Measurements from ENCODE around the gene LRRC7.

Gene LRRC7

GRCh38 chr1:70101774-70102173 lies 534.1 kb downstream of the LRRC7 start:
- Histone ChIP-seq H4K20me1 (ENCODE audit: insufficient read depth, low read length, poor library complexity, severe bottlenecking) (no peaks in the 10 kb centered on the region), H3F3A (ENCODE audit: low read depth) (no peaks in the 10 kb centered on the region), H3K9me3 (ENCODE audit: insufficient read depth, low read depth, low read length) (no peaks in the 10 kb centered on the region), H3K4me1 (ENCODE audit: insufficient read depth, low read length, poor library complexity, severe bottlenecking) (no peaks in the 10 kb centered on the region), H3K4me2 (ENCODE audit: low read depth, low read length, poor library complexity, severe bottlenecking) (no peak overlapping the region), H2AFZ (ENCODE audit: low read length) (no peak overlapping the region), H3K9ac (ENCODE audit: low read depth, low read length, poor library complexity, severe bottlenecking) (no peak overlapping the region), H3K9me2 (replicated peaks; ENCODE audit: low read depth, low read length) (no peaks in the 10 kb centered on the region), H3K27me3 (ENCODE audit: insufficient read depth, low read length, poor library complexity, severe bottlenecking) (no peaks in the 10 kb centered on the region), H3K36me3 (ENCODE audit: insufficient read depth, low read length) (no peaks in the 10 kb centered on the region), H3K79me2 (ENCODE audit: insufficient read depth, low read length) (no peaks in the 10 kb centered on the region), H3K4me3 (ENCODE audit: low read length, poor library complexity, severe bottlenecking) (no peak overlapping the region)
- no peak for TF ChIP-seq EZH2phosphoT487 (IDR thresholded peaks at IDR 0.05; ENCODE audit: borderline replicate concordance)
- TF ChIP-seq CTCF (conservative IDR thresholded peaks at IDR 0.05; ENCODE audit: low read length) = no peak; the same call in 1 of the 2 replicates

GRCh38 chr1:70103770-70104169 lies 536.0 kb downstream of the LRRC7 start:
- Histone ChIP-seq H3F3A (ENCODE audit: low read depth) (no peaks in the 10 kb centered on the region), H2AFZ (ENCODE audit: low read length) (no peak overlapping the region), H3K4me3 (ENCODE audit: low read length, poor library complexity, severe bottlenecking) (no peak overlapping the region), H3K27me3 (ENCODE audit: insufficient read depth, low read length, poor library complexity, severe bottlenecking) (no peaks in the 10 kb centered on the region), H3K9me2 (replicated peaks; ENCODE audit: low read depth, low read length) (no peaks in the 10 kb centered on the region), H3K4me2 (ENCODE audit: low read depth, low read length, poor library complexity, severe bottlenecking) (no peak overlapping the region), H3K4me1 (ENCODE audit: insufficient read depth, low read length, poor library complexity, severe bottlenecking) (no peaks in the 10 kb centered on the region), H3K9ac (ENCODE audit: low read depth, low read length, poor library complexity, severe bottlenecking) (no peak overlapping the region), H3K79me2 (ENCODE audit: insufficient read depth, low read length) (no peaks in the 10 kb centered on the region), H4K20me1 (ENCODE audit: insufficient read depth, low read length, poor library complexity, severe bottlenecking) (no peaks in the 10 kb centered on the region), H3K9me3 (ENCODE audit: insufficient read depth, low read depth, low read length) (no peaks in the 10 kb centered on the region), H3K36me3 (ENCODE audit: insufficient read depth, low read length) (no peaks in the 10 kb centered on the region)
- no peak for TF ChIP-seq CTCF (conservative IDR thresholded peaks at IDR 0.05; ENCODE audit: low read length)
- TF ChIP-seq EZH2phosphoT487 (IDR thresholded peaks at IDR 0.05; ENCODE audit: borderline replicate concordance) = no peak

GRCh38 chr1:70109241-70109640 lies 541.5 kb downstream of the LRRC7 start:
- no peak overlapping the region for H3K4me3 ChIP-seq (ENCODE audit: low read length, poor library complexity, severe bottlenecking)
- no peaks in the 10 kb centered on the region for H4K20me1 ChIP-seq (ENCODE audit: insufficient read depth, low read length, poor library complexity, severe bottlenecking)
- no peak overlapping the region for H2AFZ ChIP-seq (ENCODE audit: low read length)
- no peaks in the 10 kb centered on the region for H3K9me2 ChIP-seq (replicated peaks; ENCODE audit: low read depth, low read length)
- H3K36me3 ChIP-seq (ENCODE audit: insufficient read depth, low read length) = no peaks in the 10 kb centered on the region
- H3K9me3 ChIP-seq (ENCODE audit: insufficient read depth, low read depth, low read length) = no peaks in the 10 kb centered on the region
- H3K4me2 ChIP-seq (ENCODE audit: low read depth, low read length, poor library complexity, severe bottlenecking) = no peak overlapping the region
- TF ChIP-seq CTCF (conservative IDR thresholded peaks at IDR 0.05; ENCODE audit: low read length) = no peak
- no peak for TF ChIP-seq EZH2phosphoT487 (IDR thresholded peaks at IDR 0.05; ENCODE audit: borderline replicate concordance)
- H3F3A ChIP-seq (ENCODE audit: low read depth) = no peaks in the 10 kb centered on the region
- no peak overlapping the region for H3K9ac ChIP-seq (ENCODE audit: low read depth, low read length, poor library complexity, severe bottlenecking)
- no peaks in the 10 kb centered on the region for H3K27me3 ChIP-seq (ENCODE audit: insufficient read depth, low read length, poor library complexity, severe bottlenecking)
- no peaks in the 10 kb centered on the region for H3K4me1 ChIP-seq (ENCODE audit: insufficient read depth, low read length, poor library complexity, severe bottlenecking)
- H3K79me2 ChIP-seq (ENCODE audit: insufficient read depth, low read length) = no peaks in the 10 kb centered on the region
